ENCODE results near the gene HLA-DPA1. TPM values are rescaled to one million over a fixed set of nuclear protein-coding genes. Genes with fewer than 3 reads are reported as not detected.

Gene HLA-DPA1
- polyA plus RNA-seq, 1 experiment = 12.1 TPM

DNA sequence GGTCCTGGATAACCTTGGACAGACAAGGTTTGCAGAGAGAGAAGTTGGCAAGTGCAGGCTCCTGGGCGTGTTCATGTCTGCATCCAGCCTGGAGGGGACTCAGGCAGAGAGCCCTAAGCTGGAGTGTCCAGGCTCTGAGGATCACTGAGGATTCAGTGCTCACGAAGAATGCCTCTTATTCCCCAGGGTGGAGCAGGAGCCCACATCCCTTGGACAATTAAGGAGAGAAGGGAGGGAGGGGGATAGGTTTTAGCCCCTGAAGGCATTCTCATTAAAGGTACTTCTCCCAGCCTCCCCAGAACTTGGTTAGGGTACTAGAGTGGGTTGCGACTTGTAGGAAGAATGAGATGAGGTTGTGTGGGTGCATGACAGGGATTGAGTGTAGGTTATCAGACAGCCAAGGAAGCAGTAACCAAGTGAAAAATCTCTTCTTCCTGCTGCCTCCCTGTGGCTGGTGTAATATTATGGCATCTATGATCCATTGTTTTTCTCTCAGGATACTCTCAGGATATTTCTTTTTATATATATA lies 3.0 kb upstream of the HLA-DPA1 start:
- no peak for DNase-seq (ENCODE audit: low read depth)
- Histone ChIP-seq H3K4me3 (ENCODE audit: low read depth, low read length) (no peak overlapping the region), H3K27me3 (ENCODE audit: control insufficient read depth, insufficient read depth, low read length) (peaks cover 8% of the 10 kb centered on the region), H3K36me3 (ENCODE audit: control insufficient read depth, insufficient read depth, low read length) (no peaks in the 10 kb centered on the region)
- TF ChIP-seq CTCF (IDR thresholded peaks at IDR 0.05; ENCODE audit: insufficient read depth, low read depth, low read length) = no peak
- POLR2A ChIA-PET = no interaction called here
- CTCF ChIA-PET = no interaction called here

DNA sequence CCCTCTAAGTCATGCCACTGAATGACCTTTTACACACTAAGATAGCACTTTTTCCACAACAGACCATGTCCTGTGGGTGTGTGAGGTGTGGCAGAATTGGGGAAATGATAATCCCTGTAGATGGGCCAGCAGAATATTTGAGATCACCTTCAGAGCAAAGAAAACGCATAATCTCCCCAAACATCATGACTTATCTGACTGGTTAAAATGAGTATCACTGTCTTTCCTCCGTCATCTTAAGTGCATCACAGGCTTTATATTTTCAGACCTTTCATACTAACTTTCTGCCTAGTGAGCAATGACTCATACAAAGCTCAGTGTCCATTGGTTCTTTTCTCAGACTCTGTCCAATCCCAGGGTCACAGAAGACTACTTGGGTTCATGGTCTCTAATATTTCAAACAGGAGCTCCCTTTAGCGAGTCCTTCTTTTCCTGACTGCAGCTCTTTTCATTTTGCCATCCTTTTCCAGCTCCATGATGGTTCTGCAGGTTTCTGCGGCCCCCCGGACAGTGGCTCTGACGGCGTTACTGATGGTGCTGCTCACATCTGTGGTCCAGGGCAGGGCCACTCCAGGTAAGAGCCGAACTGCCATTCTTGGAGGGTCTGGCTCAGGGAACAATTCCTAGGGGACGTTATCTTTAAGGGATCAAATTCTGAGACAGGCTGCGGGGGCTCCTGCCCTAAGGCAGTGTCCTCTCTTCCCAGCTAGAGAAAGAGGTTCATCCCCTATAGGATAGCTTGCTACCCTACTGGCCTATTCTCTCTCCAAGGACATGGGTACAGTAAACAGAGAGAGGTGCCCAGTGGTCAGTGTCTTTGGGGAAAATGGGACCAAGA lies 2.3 kb upstream of the HLA-DPA1 start, which contains the start of gene HLA-DPB1:
Gene HLA-DPB1, plus strand, starts transcription at position 423 of the 838 bp plus-strand sequence. Its CDS starts 52 bp downstream, at position 475.
- peaks cover 7% of the 10 kb centered on the region for H3K27me3 ChIP-seq (ENCODE audit: control insufficient read depth, insufficient read depth, low read length)
- no peak for TF ChIP-seq CTCF (IDR thresholded peaks at IDR 0.05; ENCODE audit: insufficient read depth, low read depth, low read length)
- CTCF ChIA-PET = interaction anchor here (1.2 kb wide), 1 partner anchor 662 kb away, joined by 3 read pairs; no protein-coding TSS in a partner anchor
- H3K4me3 ChIP-seq (ENCODE audit: low read depth, low read length) = no peak within 1 kb of the TSS
- POLR2A ChIA-PET = no interaction called here
- peak; percentile 14 for DNase-seq (ENCODE audit: low read depth)
- no peaks in the 10 kb centered on the region for H3K36me3 ChIP-seq (ENCODE audit: control insufficient read depth, insufficient read depth, low read length)

- no peak for DNase-seq (ENCODE audit: low read depth)
- H3K4me3 ChIP-seq (ENCODE audit: low read depth, low read length) = no peak overlapping the region
- H3K27me3 ChIP-seq (ENCODE audit: control insufficient read depth, insufficient read depth, low read length) = peaks cover 7% of the 10 kb centered on the region
- H3K36me3 ChIP-seq (ENCODE audit: control insufficient read depth, insufficient read depth, low read length) = no peaks in the 10 kb centered on the region
- ChIA-PET POLR2A (no interaction called here), CTCF (interaction anchor here (1.2 kb wide), 1 partner anchor 662 kb away, joined by 3 read pairs; no protein-coding TSS in a partner anchor)
- no peak for TF ChIP-seq CTCF (IDR thresholded peaks at IDR 0.05; ENCODE audit: insufficient read depth, low read depth, low read length)
These were observed 1.7 kb upstream of the HLA-DPA1 start for GRCh38 chr6:33075208-33075567.

DNA sequence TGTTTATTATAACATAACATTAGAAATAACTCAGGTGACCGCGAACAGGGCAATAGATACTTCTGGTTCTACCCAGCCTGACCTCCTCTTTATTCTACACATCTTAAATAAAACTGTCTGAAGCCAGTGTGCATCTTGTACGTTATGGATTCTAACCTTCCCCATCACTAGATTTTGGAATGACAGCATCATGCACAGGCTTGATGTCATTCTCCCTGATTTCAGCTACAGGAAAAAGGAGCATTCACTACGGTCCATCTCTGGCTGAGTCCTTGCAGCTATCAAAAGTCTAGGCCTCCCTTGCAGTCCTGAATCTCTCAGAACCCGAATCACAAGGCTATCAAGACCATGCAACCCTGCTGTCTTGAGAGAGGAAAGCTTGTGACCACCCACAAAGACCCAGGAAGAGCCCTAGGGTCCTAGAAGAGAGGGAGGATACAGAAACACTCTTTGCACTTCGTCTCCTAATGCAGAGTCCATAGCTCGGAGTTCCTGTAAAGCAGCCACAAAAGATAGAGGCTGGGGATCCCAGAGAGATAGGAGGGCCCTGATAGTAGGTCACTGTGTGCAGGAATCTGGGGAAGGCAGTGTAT lies 845 bp downstream of the HLA-DPA1 start:
- ChIA-PET POLR2A (no interaction called here), CTCF (interaction anchor here (0.9 to 2.0 kb wide), 2 partner anchors 58 to 60 kb away, joined by 4 to 5 read pairs; no protein-coding TSS in a partner anchor)
- no peak for TF ChIP-seq CTCF (IDR thresholded peaks at IDR 0.05; ENCODE audit: insufficient read depth, low read depth, low read length)
- no peak for DNase-seq (ENCODE audit: low read depth)
- Histone ChIP-seq H3K36me3 (ENCODE audit: control insufficient read depth, insufficient read depth, low read length) (no peaks in the 10 kb centered on the region), H3K4me3 (ENCODE audit: low read depth, low read length) (no peak overlapping the region), H3K27me3 (ENCODE audit: control insufficient read depth, insufficient read depth, low read length) (peaks cover 5% of the 10 kb centered on the region)

DNA sequence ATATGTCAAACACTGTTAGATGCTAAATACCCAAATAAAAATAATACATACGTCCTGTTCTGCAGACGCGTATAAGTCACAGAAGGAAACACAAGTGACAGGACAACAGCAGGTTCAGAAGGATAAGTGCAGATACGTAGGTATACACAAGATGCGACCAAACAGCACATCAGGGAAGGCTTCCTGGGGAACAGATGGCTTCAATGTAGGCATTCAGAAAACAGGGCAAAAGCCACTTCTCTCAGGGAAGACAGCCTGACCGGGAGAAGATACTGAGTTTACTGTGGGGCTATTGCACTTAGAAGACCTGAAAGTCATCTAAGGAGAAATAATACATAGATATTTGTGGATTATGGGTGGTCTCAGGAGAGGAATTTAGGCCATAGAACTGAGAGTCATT lies 1.9 kb downstream of the HLA-DPA1 start:
- ChIA-PET POLR2A (no interaction called here), CTCF (interaction anchor here (0.9 kb wide), 1 partner anchor 59 kb away, joined by 4 read pairs; no protein-coding TSS in a partner anchor)
- peaks cover 5% of the 10 kb centered on the region for H3K27me3 ChIP-seq (ENCODE audit: control insufficient read depth, insufficient read depth, low read length)
- DNase-seq (ENCODE audit: low read depth) = no peak
- no peak for TF ChIP-seq CTCF (IDR thresholded peaks at IDR 0.05; ENCODE audit: insufficient read depth, low read depth, low read length)
- H3K36me3 ChIP-seq (ENCODE audit: control insufficient read depth, insufficient read depth, low read length) = no peaks in the 10 kb centered on the region
- H3K4me3 ChIP-seq (ENCODE audit: low read depth, low read length) = no peak overlapping the region

All from BJ (cell line).